A549 (cell line): ENCODE data around the gene SCAMP2.

Experiments
- CTCF ChIP-seq: fragments of >200 bp; sonication (Bioruptor Twin); formaldehyde crosslinking; IDR thresholded peaks from 3 replicates; pipeline ENCODE4 v1.5.1; 2016
- HDAC2 ChIP-seq: fragments of 200-600 bp; sonication (generic); IDR thresholded peaks from 2 replicates; pipeline ENCODE4 v1.6.1; 2016
- KDM1A ChIP-seq: fragments of 200-600 bp; sonication (generic); IDR thresholded peaks from 2 replicates; pipeline ENCODE4 v1.6.1; 2016; ENCODE audit warnings: low read depth, mild to moderate bottlenecking
- MAX ChIP-seq: IDR thresholded peaks from 2 replicates; pipeline ENCODE4 v1.6.1; 2012
- RAD21 ChIP-seq, 2 experiments: fragments of >200 bp in 1 of 2; sonication (Bioruptor Twin) in 1 of 2; formaldehyde crosslinking in 1 of 2; IDR thresholded peaks in 1 of 2; conservative IDR thresholded peaks in 1 of 2; 2 replicates in 1 of 2; 3 replicates in 1 of 2; pipeline ENCODE4 v1.6.1; 2012 to 2018; ENCODE audit warnings: inconsistent platforms in 1 of 2
- TP53 ChIP-seq: fragments of 250-450 bp; sonication (Bioruptor Pico); IDR thresholded peaks from 2 replicates; pipeline ENCODE4 v1.5.0; 2021; ENCODE audit warnings: mild to moderate bottlenecking, moderate library complexity

GRCh38 chr15:74865316-74865715 is 7.8 kb downstream of the SCAMP2 start:
- TF ChIP-seq RAD21 (conservative IDR thresholded peaks at IDR 0.05 in 1 of 2, IDR thresholded peaks at IDR 0.05 in 1 of 2), result no peak
- TF ChIP-seq CTCF, result no peak
- no peak for TF ChIP-seq HDAC2
- no peak for TF ChIP-seq TP53 (CRISPR knock-in tag)
- TF ChIP-seq MAX, result no peak
- no peak for TF ChIP-seq KDM1A
